PC-3 (cell line): ENCODE data around the gene INTS3. TPM values are rescaled to one million over a fixed set of nuclear protein-coding genes. Genes with fewer than 3 reads are reported as not detected.

ENCODE experiments used
- ATAC-seq: fragments of 200-7000 bp; cut with Tn5 transposase; 2 replicates; pipeline ENCODE4 v1.9.1; 2020; ENCODE audit warnings: mild to moderate bottlenecking, moderate library complexity
- BruUV-seq: library from RNA; stranded (reverse); fragments of 400-500 nt; replicated peaks from 2 replicates; lab custom pipeline; 2021; lab: Mats Ljungman, UMichigan
- CTCF ChIA-PET: fragments of 300-600 bp; sonication (Branson Sonifier 250); formaldehyde crosslinking; loops from one replicate; lab custom pipeline; 2022; ENCODE audit warnings: antibody characterized with exemption; lab: Charles Lee
- POLR2A ChIA-PET: fragments of 300-600 bp; sonication (Branson Sonifier 250); formaldehyde crosslinking; loops from one replicate; lab custom pipeline; 2022; ENCODE audit warnings: antibody characterized with exemption; ENCODE audit not compliant: unreplicated experiment; lab: Charles Lee
- DNase-seq: peaks from one replicate; pipeline ENCODE4 v3.0.0-alpha.2; 2015
- H2AFZ ChIP-seq: fragments of 300-600 bp; sonication (generic); 2 replicates; pipeline ENCODE4 v1.6.0; 2016; ENCODE audit warnings: antibody characterized with exemption, low read length
- H3F3A ChIP-seq: fragments of 300-600 bp; sonication (generic); one replicate; pipeline ENCODE4 v1.6.0; 2017; ENCODE audit warnings: antibody characterized with exemption, low read length, control low read depth, mild to moderate bottlenecking; ENCODE audit not compliant: unreplicated experiment
- H3K27ac ChIP-seq: fragments of 300-600 bp; sonication (generic); 2 replicates; pipeline ENCODE4 v1.5.1; 2016; ENCODE audit warnings: mild to moderate bottlenecking, low read length
- H3K27me3 ChIP-seq: fragments of 300-600 bp; sonication (generic); 2 replicates; pipeline ENCODE4 v1.6.1; 2016; ENCODE audit warnings: low read length, mixed read lengths
- H3K36me3 ChIP-seq: fragments of 300-600 bp; sonication (generic); 2 replicates; pipeline ENCODE4 v1.6.1; 2016; ENCODE audit warnings: low read depth, mixed run types, low read length, mixed read lengths
- H3K4me1 ChIP-seq: fragments of 300-600 bp; sonication (generic); 2 replicates; pipeline ENCODE4 v1.5.1; 2016; ENCODE audit warnings: low read length; ENCODE audit not compliant: insufficient read depth
- H3K4me2 ChIP-seq: fragments of 300-600 bp; sonication (generic); 2 replicates; pipeline ENCODE4 v1.6.0; 2016; ENCODE audit warnings: low read length
- H3K4me3 ChIP-seq: fragments of 300-600 bp; sonication (generic); 2 replicates; pipeline ENCODE4 v1.5.1; 2016; ENCODE audit warnings: mild to moderate bottlenecking, low read length, mixed read lengths
- H3K79me2 ChIP-seq: fragments of 300-600 bp; sonication (generic); 2 replicates; pipeline ENCODE4 v1.6.1; 2017; ENCODE audit warnings: low read length, mixed read lengths
- H3K9ac ChIP-seq: fragments of 300-600 bp; sonication (generic); 2 replicates; pipeline ENCODE4 v1.6.0; 2016; ENCODE audit warnings: mild to moderate bottlenecking, low read length
- H3K9me2 ChIP-seq: fragments of 300-600 bp; sonication (generic); replicated peaks from 2 replicates; pipeline ENCODE4 v1.6.1; 2016; ENCODE audit warnings: mixed run types, low read length, mixed read lengths
- H3K9me3 ChIP-seq: fragments of 300-600 bp; sonication (generic); 2 replicates; pipeline ENCODE4 v1.6.1; 2016; ENCODE audit warnings: low read length, mixed read lengths
- H4K20me1 ChIP-seq: fragments of 300-600 bp; sonication (generic); 2 replicates; pipeline ENCODE4 v1.6.1; 2016; ENCODE audit warnings: low read length, mixed read lengths
- CTCF ChIP-seq: fragments of 300-600 bp; sonication (generic); conservative IDR thresholded peaks from 2 replicates; pipeline ENCODE4 v1.5.1; 2017; ENCODE audit warnings: antibody characterized with exemption, low read depth, mild to moderate bottlenecking, low read length
- EZH2 ChIP-seq: fragments of 300-600 bp; sonication (generic); IDR thresholded peaks from one replicate; pipeline ENCODE4 v1.6.1; 2017; ENCODE audit warnings: antibody characterized with exemption, mild to moderate bottlenecking, low read length; ENCODE audit not compliant: unreplicated experiment
- EZH2phosphoT487 ChIP-seq: fragments of 300-600 bp; sonication (generic); IDR thresholded peaks from 2 replicates; pipeline ENCODE4 v1.6.1; 2018; ENCODE audit warnings: mild to moderate bottlenecking, antibody characterized with exemption, low read length, borderline replicate concordance
- intact Hi-C: fragments of 100-400 bp; cut with micrococcal nuclease; formaldehyde crosslinking; loops from 2 replicates; pipeline ENCODE4 v1.9.0; 2023
- total RNA-seq: library from RNA; depleted of rRNA; stranded (reverse); fragments of >200 nt; gene quantifications from 2 replicates; pipeline ENCODE4 v1.2.3, GENCODE V29; 2014

INTS3 gene
- total RNA-seq, 1 experiment from 2014 or later, result 46.5 TPM

GRCh38 chr1:153735090-153735420 is 7.2 kb downstream of the INTS3 start:
- BruUV-seq, result no TSS peak
- no peaks in the 10 kb centered on the region for H3K9me3 ChIP-seq
- H3K4me2 ChIP-seq, result no peak overlapping the region
- ChIA-PET POLR2A (interaction anchor here (0.6 kb wide), 1 partner anchor 11 kb away, joined by 3 read pairs; no protein-coding TSS in a partner anchor), CTCF (interaction anchor here (1.5 kb wide), 1 partner anchor 62 kb away, joined by 3 read pairs; no protein-coding TSS in a partner anchor)
- no peak overlapping the region for H2AFZ ChIP-seq
- peaks cover 51% of the 10 kb centered on the region for H3K79me2 ChIP-seq
- H3K9ac ChIP-seq, result no peak overlapping the region
- no peaks in the 10 kb centered on the region; the same call in 1 of the 2 replicates for H3K36me3 ChIP-seq
- H3K4me3 ChIP-seq, result no peak overlapping the region
- no peaks in the 10 kb centered on the region for H3K27me3 ChIP-seq
- ATAC-seq, result no peak
- H3K9me2 ChIP-seq, result no peaks in the 10 kb centered on the region
- peaks cover 35% of the 10 kb centered on the region for H3K4me1 ChIP-seq
- intact Hi-C loops, result loop anchor here (2.0 kb wide), 1 partner anchor 56 kb away; the partner anchor contains the start of gene NPR1
- TF ChIP-seq EZH2phosphoT487 (no peak), EZH2 (no peak)
- DNase-seq, result no peak
- H3F3A ChIP-seq, result no peaks in the 10 kb centered on the region
- H4K20me1 ChIP-seq, result no peaks in the 10 kb centered on the region
- H3K27ac ChIP-seq, result no peak overlapping the region

- ChIA-PET POLR2A (no interaction called here), CTCF (no interaction called here)
- BruUV-seq, result no TSS peak
- Histone ChIP-seq H3K4me2 (no peak overlapping the region), H2AFZ (no peak overlapping the region), H3K4me1 (no peaks in the 10 kb centered on the region), H3F3A (no peaks in the 10 kb centered on the region), H3K79me2 (peaks cover 3% of the 10 kb centered on the region; the same call in 1 of the 2 replicates), H3K4me3 (no peak overlapping the region), H3K9me2 (no peaks in the 10 kb centered on the region), H4K20me1 (no peaks in the 10 kb centered on the region), H3K36me3 (peaks cover 37% of the 10 kb centered on the region), H3K9me3 (no peaks in the 10 kb centered on the region), H3K27me3 (no peaks in the 10 kb centered on the region), H3K27ac (no peak overlapping the region), H3K9ac (no peak overlapping the region)
- intact Hi-C loops, result loop anchor here (10.0 kb wide), 1 partner anchor 387 kb away; the partner anchor contains the start of gene S100A9
- TF ChIP-seq CTCF, result no peak
- no peak for TF ChIP-seq EZH2
- no peak for TF ChIP-seq EZH2phosphoT487
- no peak for ATAC-seq
- no peak for DNase-seq
Observed at GRCh38 chr1:153741986-153742385, 14.1 kb downstream of the INTS3 start.

- H3K9me2 ChIP-seq, result no peaks in the 10 kb centered on the region
- H3K79me2 ChIP-seq, result no peaks in the 10 kb centered on the region
- H2AFZ ChIP-seq, result no peak overlapping the region
- no peaks in the 10 kb centered on the region for H4K20me1 ChIP-seq
- no peak overlapping the region for H3K4me2 ChIP-seq
- DNase-seq, result no peak
- peak; percentile 22; the same call in 1 of the 2 replicates for ATAC-seq
- no peaks in the 10 kb centered on the region for H3K4me1 ChIP-seq
- ChIA-PET CTCF (no interaction called here), POLR2A (interaction anchor here (0.6 to 1.2 kb wide), 2 partner anchors 9 to 79 kb away, joined by 4 to 5 read pairs; no protein-coding TSS in a partner anchor)
- BruUV-seq, result no TSS peak
- TF ChIP-seq EZH2phosphoT487, result no peak
- TF ChIP-seq CTCF, result no peak
- TF ChIP-seq EZH2, result no peak
- no peaks in the 10 kb centered on the region for H3F3A ChIP-seq
- H3K36me3 ChIP-seq, result peaks cover 42% of the 10 kb centered on the region
- no peak overlapping the region for H3K4me3 ChIP-seq
- intact Hi-C loops, result loop anchor here (10.0 kb wide), 1 partner anchor 388 kb away; the partner anchor contains the start of gene S100A9
- H3K27me3 ChIP-seq, result no peaks in the 10 kb centered on the region
- H3K9ac ChIP-seq, result no peak overlapping the region
- H3K9me3 ChIP-seq, result no peaks in the 10 kb centered on the region
- no peak overlapping the region for H3K27ac ChIP-seq
Observed at GRCh38 chr1:153742411-153743142, 14.7 kb downstream of the INTS3 start.
